ENCODE results near the gene GRIA4. TPM values are rescaled to one million over a fixed set of nuclear protein-coding genes. Genes with fewer than 3 reads are reported as not detected.

The GRIA4 gene
- total and polyA plus RNA-seq, 7 donors: 0.23 to 6.6 (median 1.9) TPM

DNA sequence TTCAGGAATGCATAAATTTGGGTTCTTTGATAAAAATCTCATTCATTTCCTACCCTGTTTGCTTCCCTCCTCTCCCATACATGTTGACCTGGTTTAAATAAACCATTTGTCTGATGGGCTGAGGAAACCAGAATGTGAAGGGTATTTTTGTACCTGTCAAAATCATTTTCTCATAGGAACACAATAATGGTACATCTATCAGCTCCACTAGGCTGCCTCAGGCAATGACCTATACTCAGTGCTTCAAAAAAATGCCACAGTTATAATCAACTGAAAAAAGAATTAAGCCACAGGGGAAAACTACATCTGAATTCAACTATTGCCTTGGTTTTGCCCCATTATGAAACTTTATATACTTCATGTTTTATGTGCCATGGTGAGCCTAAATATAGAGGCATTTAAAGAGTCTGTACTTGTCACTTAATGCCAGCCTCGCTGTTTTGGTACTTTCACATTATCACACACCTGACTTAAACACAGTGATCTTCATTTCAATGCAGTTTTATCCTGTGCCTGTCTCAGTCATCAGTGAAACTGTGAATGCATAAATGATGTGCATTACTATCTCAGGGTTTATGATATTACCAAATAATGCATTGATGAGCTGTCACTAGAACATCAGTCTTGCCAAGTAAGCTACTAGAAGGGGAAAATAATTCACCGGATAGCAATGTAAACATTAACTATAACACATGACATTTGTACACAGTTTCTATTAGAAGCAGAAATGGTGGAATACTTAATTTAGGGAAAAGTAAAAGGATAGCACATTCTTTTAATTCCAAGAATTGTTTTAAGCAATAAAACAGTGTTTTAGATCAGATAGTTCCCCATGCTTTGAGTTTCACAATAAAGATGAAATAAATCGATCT lies 319.4 kb downstream of the GRIA4 start:
- no peak for DNase-seq
- Histone ChIP-seq H3K4me3 (no peak overlapping the region), H3K27ac (no peak overlapping the region), H3K36me3 (no peaks in the 10 kb centered on the region), H3K9me3 (no peaks in the 10 kb centered on the region), H3K27me3 (no peaks in the 10 kb centered on the region), H3K4me1 (no peaks in the 10 kb centered on the region)
- TF ChIP-seq POLR2AphosphoS5 (IDR thresholded peaks at IDR 0.05): no peak
- TF ChIP-seq EP300 (IDR thresholded peaks at IDR 0.05): no peak
- TF ChIP-seq, protein P1, sequence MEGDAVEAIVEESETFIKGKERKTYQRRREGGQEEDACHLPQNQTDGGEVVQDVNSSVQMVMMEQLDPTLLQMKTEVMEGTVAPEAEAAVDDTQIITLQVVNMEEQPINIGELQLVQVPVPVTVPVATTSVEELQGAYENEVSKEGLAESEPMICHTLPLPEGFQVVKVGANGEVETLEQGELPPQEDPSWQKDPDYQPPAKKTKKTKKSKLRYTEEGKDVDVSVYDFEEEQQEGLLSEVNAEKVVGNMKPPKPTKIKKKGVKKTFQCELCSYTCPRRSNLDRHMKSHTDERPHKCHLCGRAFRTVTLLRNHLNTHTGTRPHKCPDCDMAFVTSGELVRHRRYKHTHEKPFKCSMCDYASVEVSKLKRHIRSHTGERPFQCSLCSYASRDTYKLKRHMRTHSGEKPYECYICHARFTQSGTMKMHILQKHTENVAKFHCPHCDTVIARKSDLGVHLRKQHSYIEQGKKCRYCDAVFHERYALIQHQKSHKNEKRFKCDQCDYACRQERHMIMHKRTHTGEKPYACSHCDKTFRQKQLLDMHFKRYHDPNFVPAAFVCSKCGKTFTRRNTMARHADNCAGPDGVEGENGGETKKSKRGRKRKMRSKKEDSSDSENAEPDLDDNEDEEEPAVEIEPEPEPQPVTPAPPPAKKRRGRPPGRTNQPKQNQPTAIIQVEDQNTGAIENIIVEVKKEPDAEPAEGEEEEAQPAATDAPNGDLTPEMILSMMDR (IDR thresholded peaks at IDR 0.05): no peak
- no peak for TF ChIP-seq POLR2A (IDR thresholded peaks at IDR 0.05)
- WGBS, 2 donors: 50 to 74% methylated on average over 3 of the region's 3 CpGs
- intact Hi-C loops (cut with DNase I): no loop called here

- Histone ChIP-seq H3K36me3 (no peaks in the 10 kb centered on the region), H3K27me3 (no peaks in the 10 kb centered on the region), H3K4me3 (no peak overlapping the region), H3K9me3 (no peaks in the 10 kb centered on the region), H3K4me1 (peaks cover 0 to 11% (median 9%) of the 10 kb centered on the region in 4 donors), H3K27ac (no peak overlapping the region)
- TF ChIP-seq, protein P1 (IDR thresholded peaks at IDR 0.05): no peak
- TF ChIP-seq POLR2A (IDR thresholded peaks at IDR 0.05): no peak
- TF ChIP-seq EP300 (IDR thresholded peaks at IDR 0.05): no peak
- no peak for TF ChIP-seq POLR2AphosphoS5 (IDR thresholded peaks at IDR 0.05)
- intact Hi-C loops (cut with DNase I): no loop called here
- 81 to 88% methylated on average over 6 of the region's 6 CpGs for WGBS, 2 donors
- DNase-seq: no peak
Measured at GRCh38 chr11:105933695-105934094, 323.8 kb downstream of the GRIA4 start.

- no peaks in the 10 kb centered on the region for H3K27me3 ChIP-seq
- no peak for DNase-seq
- intact Hi-C loops (cut with DNase I): no loop called here
- H3K4me1 ChIP-seq: peaks cover 0 to 11% (median 9%) of the 10 kb centered on the region in 4 donors
- 37 to 42% methylated on average over 2 of the region's 2 CpGs for WGBS, 2 donors
- H3K4me3 ChIP-seq: no peak overlapping the region
- TF ChIP-seq, protein P1 (IDR thresholded peaks at IDR 0.05): no peak
- TF ChIP-seq POLR2AphosphoS5 (IDR thresholded peaks at IDR 0.05) (no peak), EP300 (IDR thresholded peaks at IDR 0.05) (no peak), POLR2A (IDR thresholded peaks at IDR 0.05) (no peak)
- H3K27ac ChIP-seq: no peak overlapping the region
- H3K36me3 ChIP-seq: no peaks in the 10 kb centered on the region
- no peaks in the 10 kb centered on the region for H3K9me3 ChIP-seq
Measured at GRCh38 chr11:105935791-105936190, 325.9 kb downstream of the GRIA4 start.

- H3K4me1 ChIP-seq: peaks cover 0 to 11% (median 9%) of the 10 kb centered on the region in 4 donors
- intact Hi-C loops (cut with DNase I): no loop called here
- H3K27ac ChIP-seq: no peak overlapping the region
- no peak overlapping the region for H3K4me3 ChIP-seq
- H3K9me3 ChIP-seq: no peaks in the 10 kb centered on the region
- 55 to 65% methylated on average over 4 of the region's 4 CpGs for WGBS, 2 donors
- H3K27me3 ChIP-seq: no peaks in the 10 kb centered on the region
- TF ChIP-seq EP300 (IDR thresholded peaks at IDR 0.05): no peak
- TF ChIP-seq, protein P1 (IDR thresholded peaks at IDR 0.05): no peak
- no peak for TF ChIP-seq POLR2A (IDR thresholded peaks at IDR 0.05)
- no peak for TF ChIP-seq POLR2AphosphoS5 (IDR thresholded peaks at IDR 0.05)
- no peaks in the 10 kb centered on the region for H3K36me3 ChIP-seq
- no peak for DNase-seq
Measured at GRCh38 chr11:105937331-105937730, 327.5 kb downstream of the GRIA4 start.

Measured in sigmoid colon (tissue), 7 donors.